Retina (tissue), 1 donor: Measurements from ENCODE around the gene PTTG1IP.

ENCODE experiments used
- DNase-seq: peaks from one replicate; pipeline ENCODE4 v3.0.0-alpha.2; 2016

PTTG1IP gene

GRCh38 chr21:44817914-44818639, 55.4 kb downstream of the PTTG1IP start, which contains the start of gene SUMO3:
Gene SUMO3 (minus strand): TSS chr21:44818062. CDS start chr21:44817968, 94 bp downstream.
- peak; percentile 88 for DNase-seq

GRCh38 chr21:44817506-44817880, 56.0 kb downstream of the PTTG1IP start:
- peak; percentile 88 for DNase-seq

GRCh38 chr21:44816761-44817505, 56.6 kb downstream of the PTTG1IP start:
- DNase-seq = no peak

DNA sequence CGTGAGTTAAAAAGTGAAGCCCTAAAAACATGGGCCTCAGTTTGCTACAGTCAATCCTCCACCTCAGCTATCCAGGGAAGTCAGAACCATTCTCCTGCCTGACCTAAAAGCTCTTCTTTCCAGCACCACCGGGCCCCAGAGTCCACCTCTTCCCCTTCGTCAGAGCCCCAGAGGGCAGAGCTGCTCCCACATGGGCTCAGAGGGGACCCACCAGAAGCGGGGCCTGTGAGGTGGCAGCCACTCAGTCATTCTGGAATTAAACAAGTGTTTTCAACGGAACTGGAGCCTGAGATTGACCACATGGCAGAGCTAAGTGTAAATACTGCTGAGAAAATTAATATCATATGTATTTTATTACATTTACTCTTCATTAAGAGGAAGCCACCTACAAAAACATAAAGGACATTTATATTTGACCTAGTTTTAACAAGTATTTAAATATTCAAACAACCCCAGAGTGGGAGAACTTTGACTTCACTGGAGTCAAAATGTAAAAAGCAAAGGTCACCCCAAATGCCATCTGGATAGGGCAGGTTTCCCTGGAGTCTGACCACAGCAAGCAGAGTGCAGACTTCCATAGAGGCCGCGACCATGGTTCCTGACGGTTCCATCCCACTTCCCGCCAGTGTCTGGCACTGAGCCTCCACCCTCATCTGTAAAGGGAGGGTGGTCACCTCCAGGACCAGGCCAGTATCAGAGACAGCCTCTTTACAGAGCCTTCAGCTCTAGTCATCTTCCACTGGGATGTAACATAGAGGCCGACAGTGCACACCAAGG, 57.5 kb downstream of the PTTG1IP start:
- DNase-seq = peak; percentile 31

GRCh38 chr21:44815225-44815624, 58.3 kb downstream of the PTTG1IP start:
- no peak for DNase-seq

DNA sequence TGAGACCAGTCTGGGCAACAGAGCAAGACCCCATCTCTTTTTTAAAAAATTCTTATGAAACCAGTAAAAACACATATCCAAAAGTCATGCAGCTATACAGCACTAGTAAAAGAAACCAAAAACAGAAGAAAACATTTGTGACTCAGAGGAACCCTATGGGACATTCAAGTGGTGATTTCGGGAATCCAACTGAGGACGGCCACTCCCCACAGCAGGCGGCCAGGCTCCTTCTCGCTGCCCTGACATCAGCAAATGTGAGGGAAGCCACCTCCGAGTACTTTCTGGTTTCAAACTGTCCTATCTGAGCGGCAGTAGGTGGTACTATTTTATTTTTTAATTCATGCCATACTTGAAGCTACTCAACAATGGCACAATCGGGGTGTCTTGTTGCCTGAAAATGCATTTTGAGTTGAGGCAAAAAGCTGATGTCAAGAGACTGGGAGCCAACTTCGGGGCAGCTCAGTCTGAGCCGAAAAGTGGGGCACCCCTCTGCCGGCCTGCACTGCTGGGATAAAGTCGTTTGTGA, 58.9 kb downstream of the PTTG1IP start:
- DNase-seq = no peak

- no peak for DNase-seq
Measured at GRCh38 chr21:44813727-44814126, 59.8 kb downstream of the PTTG1IP start.

GRCh38 chr21:44813149-44813548, 60.3 kb downstream of the PTTG1IP start:
- no peak for DNase-seq

DNA sequence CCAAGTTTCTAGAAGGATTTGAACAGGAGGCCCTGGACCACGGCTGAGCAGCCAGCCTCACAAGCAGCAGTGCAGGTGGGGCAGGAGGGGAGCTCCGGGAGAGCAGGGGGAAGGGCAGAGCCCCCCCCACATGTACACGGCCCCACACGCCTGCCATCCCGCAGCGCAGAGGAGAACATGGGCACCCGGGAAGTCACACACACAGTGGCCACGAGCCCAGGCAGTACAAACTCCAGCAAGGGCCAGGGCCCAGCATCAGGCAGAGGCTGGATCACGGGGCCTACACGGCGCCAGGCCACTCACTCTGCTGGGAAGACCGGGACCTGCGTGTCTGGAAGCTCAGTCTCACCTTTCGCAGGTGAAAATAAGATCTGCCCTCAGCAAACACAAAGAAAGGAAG, 60.9 kb downstream of the PTTG1IP start:
- no peak for DNase-seq

DNA sequence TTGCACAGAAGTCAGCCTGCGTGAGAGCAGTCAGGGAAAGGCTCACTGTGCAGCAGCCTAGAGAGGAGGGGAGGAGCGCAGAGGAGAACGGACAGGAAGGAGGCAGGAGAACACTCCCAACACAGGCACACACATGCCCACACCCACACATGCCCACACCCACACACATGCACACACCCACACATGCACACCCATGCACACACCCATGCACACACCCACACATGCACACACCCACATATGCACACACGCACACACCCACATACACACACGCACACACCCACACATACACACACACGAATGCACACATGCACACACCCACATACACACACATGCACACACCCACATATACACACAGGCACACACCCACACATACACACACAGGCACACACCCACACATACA, 62.7 kb downstream of the PTTG1IP start:
- DNase-seq = no peak

- DNase-seq = no peak
Measured at GRCh38 chr21:44805859-44806258, 67.6 kb downstream of the PTTG1IP start.

DNA sequence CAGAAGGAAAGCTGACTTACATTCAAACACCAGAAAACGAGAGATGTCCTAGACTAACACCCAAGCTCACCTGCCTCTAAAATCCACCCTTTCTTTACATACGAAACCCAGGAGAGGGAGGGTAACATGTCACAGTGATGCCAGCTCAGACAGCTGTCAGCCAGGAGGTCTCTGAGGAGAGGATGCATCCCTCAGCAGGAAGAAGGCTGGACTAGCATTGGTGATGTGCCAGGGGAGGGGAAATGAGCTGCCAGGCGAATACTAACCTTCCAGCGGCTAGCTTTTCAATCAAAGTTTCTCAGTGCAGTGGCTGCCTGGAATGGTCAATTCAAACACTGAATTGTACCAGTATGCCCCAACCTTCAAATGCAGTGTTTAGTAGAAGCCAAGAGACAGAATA, 68.3 kb downstream of the PTTG1IP start:
- DNase-seq = no peak

- no peak for DNase-seq
Measured at GRCh38 chr21:44804762-44805161, 68.7 kb downstream of the PTTG1IP start.

DNA sequence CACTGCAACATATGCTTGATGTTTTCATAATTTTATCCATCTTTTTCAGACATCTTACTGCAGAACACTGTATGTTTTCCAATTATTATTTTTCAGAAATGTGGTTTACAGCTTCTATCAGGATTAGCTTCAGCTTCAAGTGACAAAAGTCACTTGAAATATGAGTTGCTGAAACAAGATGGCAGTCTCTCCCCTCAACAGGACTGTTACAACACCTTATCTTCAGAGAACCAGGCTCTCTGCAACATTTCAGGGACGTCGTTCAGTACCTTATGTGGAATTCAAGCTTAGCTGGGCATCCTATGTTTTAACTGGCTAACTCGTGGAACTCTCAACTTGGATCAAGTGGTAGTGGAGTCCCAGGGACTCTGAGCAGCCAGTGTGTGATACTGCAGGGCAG, 69.8 kb downstream of the PTTG1IP start:
- no peak for DNase-seq

GRCh38 chr21:44802396-44803153, 70.9 kb downstream of the PTTG1IP start:
- peak; percentile 36 for DNase-seq

DNA sequence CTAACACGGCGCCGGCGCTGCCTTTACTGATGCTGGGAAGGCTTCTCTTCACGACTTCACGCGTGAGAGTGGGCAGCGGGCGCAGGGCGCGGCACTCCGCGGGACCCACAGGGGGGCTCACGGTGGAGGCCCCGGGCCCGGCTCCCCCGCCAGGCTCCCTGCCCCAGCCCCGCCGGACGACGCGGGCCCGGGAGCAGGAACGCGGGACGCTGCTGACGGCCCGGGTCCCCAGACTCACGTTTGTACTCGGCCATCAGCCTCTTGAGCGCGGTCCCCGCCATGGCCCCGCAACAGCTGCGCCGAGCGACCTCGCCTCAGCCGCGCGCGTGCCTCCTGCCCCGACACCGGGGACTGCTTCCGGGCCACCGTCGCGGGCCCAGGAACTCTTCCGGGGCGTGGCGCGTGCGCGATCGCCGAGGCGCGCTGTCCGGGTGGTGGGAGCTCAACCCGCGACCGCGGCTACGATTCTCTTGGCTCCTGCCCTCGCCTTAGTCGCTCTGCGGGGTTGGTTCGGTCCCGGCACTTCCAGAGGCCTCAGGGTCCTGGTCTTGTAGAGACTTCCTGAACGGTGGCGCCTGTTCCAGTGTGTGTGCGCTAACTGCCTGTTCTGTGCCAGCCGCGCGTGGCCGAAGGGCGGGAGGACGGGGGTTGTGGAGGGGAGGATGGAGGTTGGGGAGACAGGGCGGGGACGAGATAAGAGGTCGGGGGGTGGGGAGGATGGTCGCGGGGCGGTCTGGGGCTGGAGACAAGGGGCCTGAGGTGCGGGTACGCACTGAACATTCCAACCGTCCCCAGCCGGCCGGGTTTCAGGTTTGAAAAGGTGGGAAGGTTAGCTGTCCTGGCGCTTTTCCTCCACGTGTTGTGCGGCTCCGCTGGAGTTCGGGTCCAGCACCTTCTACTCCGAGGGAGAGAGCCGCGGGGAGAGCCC, 71.8 kb downstream of the PTTG1IP start, which contains the start of gene UBE2G2:
TSS of gene UBE2G2 (minus strand) at position 353 of the 928 bp plus-strand sequence. CDS start at position 281, 72 bp downstream.
- peak; percentile 94 for DNase-seq

- DNase-seq = no peak
Measured at GRCh38 chr21:44800971-44801467, 72.5 kb downstream of the PTTG1IP start.

DNA sequence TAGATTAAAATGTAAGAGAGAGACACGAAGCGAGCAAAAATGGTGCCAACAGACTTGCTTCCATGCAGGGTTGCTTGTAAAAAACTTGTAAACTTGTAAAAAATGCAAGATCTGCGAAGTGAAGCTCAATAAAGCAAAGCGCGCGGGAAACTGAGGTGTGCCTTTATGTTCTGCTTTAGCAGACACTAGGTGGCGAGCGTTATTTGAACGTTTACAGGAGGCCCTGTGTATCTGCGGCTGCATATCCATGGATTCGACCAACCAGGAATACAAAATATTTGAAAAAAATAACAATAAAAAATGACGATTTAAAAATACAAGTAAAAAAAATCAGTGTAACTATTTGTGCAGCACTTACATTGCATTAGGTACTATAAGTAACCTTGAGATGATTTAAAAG, 73.4 kb downstream of the PTTG1IP start:
- no peak for DNase-seq

DNA sequence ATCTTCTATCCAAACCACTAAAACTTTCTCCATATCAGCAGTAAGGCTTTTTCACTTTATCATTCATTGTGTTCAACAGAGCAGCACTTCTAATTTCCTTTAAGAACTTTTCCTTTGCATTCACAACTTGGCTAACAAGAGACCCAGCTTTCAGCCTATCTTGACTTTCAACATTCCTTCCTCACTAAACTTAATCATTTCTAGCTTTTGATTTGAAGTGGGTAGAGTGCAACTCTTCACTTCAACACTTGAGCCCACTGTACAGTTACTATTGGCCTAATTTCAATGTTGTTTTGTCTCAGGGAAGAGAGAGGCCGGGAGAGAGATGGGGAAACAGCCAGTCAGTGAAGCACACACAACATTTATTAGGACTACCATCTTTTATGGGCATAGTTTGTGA, 73.8 kb downstream of the PTTG1IP start:
- DNase-seq = no peak
